Liver (tissue), 9 donors: Measurements from ENCODE around the gene LRRFIP1. TPM values are rescaled to one million over a fixed set of nuclear protein-coding genes. Genes with fewer than 3 reads are reported as not detected.

Source experiments
- DNase-seq: peaks from one replicate; pipeline ENCODE4 v3.0.0-alpha.2; 2017; ENCODE audit warnings: low spot score
- H3K27ac ChIP-seq, 2 donors: one replicate each; pipeline ENCODE4 v1.7.0; 2013; ENCODE audit warnings: inconsistent platforms in 2 of 2, low read length in 2 of 2, control low read depth in 1 of 2, low read depth in 1 of 2, mild to moderate bottlenecking in 1 of 2
- H3K27me3 ChIP-seq, 4 donors: one replicate each; pipeline versions ENCODE4 v1.6.1 to v1.7.0; 2013; ENCODE audit warnings: low read length in 3 of 4, inconsistent platforms in 1 of 4, mild to moderate bottlenecking in 1 of 4, moderate library complexity in 1 of 4; ENCODE audit not compliant: control insufficient read depth in 4 of 4, insufficient read depth in 4 of 4
- H3K36me3 ChIP-seq, 4 donors: one replicate each; pipeline versions ENCODE4 v1.6.1 to v1.7.0; 2013; ENCODE audit warnings: low read length in 3 of 4, mild to moderate bottlenecking in 3 of 4, low read depth in 1 of 4, moderate library complexity in 1 of 4; ENCODE audit not compliant: control insufficient read depth in 4 of 4, insufficient read depth in 3 of 4
- H3K4me1 ChIP-seq, 4 donors: one replicate each; pipeline versions ENCODE4 v1.6.1 to v1.7.0; 2013; ENCODE audit warnings: low read length in 3 of 4, mild to moderate bottlenecking in 3 of 4, moderate library complexity in 1 of 4; ENCODE audit not compliant: control insufficient read depth in 4 of 4, insufficient read depth in 4 of 4
- H3K4me3 ChIP-seq, 3 donors: one replicate each; pipeline versions ENCODE4 v1.6.1 to v1.7.0; 2013; ENCODE audit warnings: low read length in 3 of 3, control low read depth in 1 of 3, low read depth in 1 of 3, mild to moderate bottlenecking in 1 of 3
- H3K9ac ChIP-seq, 2 donors: one replicate each; pipeline ENCODE4 v1.7.0; 2013; ENCODE audit warnings: low read length in 2 of 2, mild to moderate bottlenecking in 2 of 2, moderate library complexity in 2 of 2, control low read depth in 1 of 2, low read depth in 1 of 2
- H3K9me3 ChIP-seq, 4 donors: one replicate each; pipeline versions ENCODE4 v1.6.1 to v1.7.0; 2013; ENCODE audit warnings: low read length in 3 of 4; ENCODE audit not compliant: control insufficient read depth in 4 of 4
- ATF3 ChIP-seq: IDR thresholded peaks from 2 replicates; pipeline ENCODE4 v1.6.1; 2016; ENCODE audit warnings: antibody characterized with exemption
- CTCF ChIP-seq: fragments of 150-350 bp; IDR thresholded peaks from 2 replicates; pipeline ENCODE4 v1.5.1; 2017; ENCODE audit warnings: improper control_type of control experiment, low read depth, low read length; ENCODE audit not compliant: missing input control
- EGR1 ChIP-seq, 2 donors: IDR thresholded peaks; 2 replicates each; pipeline ENCODE4 v1.6.1; 2016 to 2018; ENCODE audit warnings: antibody characterized with exemption in 2 of 2, low read depth in 2 of 2
- FOXA1 ChIP-seq: IDR thresholded peaks from 2 replicates; pipeline ENCODE4 v1.6.1; 2016; ENCODE audit warnings: antibody characterized with exemption
- FOXA2 ChIP-seq: IDR thresholded peaks from 2 replicates; pipeline ENCODE4 v1.6.1; 2016; ENCODE audit warnings: antibody characterized with exemption
- GABPA ChIP-seq, 2 donors: IDR thresholded peaks in 1 of 2; conservative IDR thresholded peaks in 1 of 2; 2 replicates each; pipeline ENCODE4 v1.6.1; 2016; ENCODE audit warnings: antibody characterized with exemption in 2 of 2, mild to moderate bottlenecking in 1 of 2, moderate library complexity in 1 of 2
- HNF4A ChIP-seq, 2 donors: conservative IDR thresholded peaks; 2 replicates each; pipeline ENCODE4 v1.6.1; 2016; ENCODE audit warnings: antibody characterized with exemption in 2 of 2, mild to moderate bottlenecking in 2 of 2
- HNF4G ChIP-seq: IDR thresholded peaks from 2 replicates; pipeline ENCODE4 v1.6.1; 2016; ENCODE audit warnings: antibody characterized with exemption
- JUND ChIP-seq, 2 donors: IDR thresholded peaks; 2 replicates each; pipeline ENCODE4 v1.6.1; 2016; ENCODE audit warnings: antibody characterized with exemption in 2 of 2
- MAX ChIP-seq: IDR thresholded peaks from 2 replicates; pipeline ENCODE4 v1.6.1; 2016; ENCODE audit warnings: antibody characterized with exemption
- NR2F2 ChIP-seq: IDR thresholded peaks from 2 replicates; pipeline ENCODE4 v1.6.1; 2016; ENCODE audit warnings: antibody characterized with exemption
- RAD21 ChIP-seq, 2 donors: IDR thresholded peaks; 2 replicates each; pipeline ENCODE4 v1.6.1; 2016; ENCODE audit warnings: antibody characterized with exemption in 2 of 2, mild to moderate bottlenecking in 2 of 2
- REST ChIP-seq: IDR thresholded peaks from 2 replicates; pipeline ENCODE4 v1.6.1; 2016; ENCODE audit warnings: antibody characterized with exemption, mild to moderate bottlenecking
- RXRA ChIP-seq, 2 donors: IDR thresholded peaks; 2 replicates each; pipeline ENCODE4 v1.6.1; 2017 to 2018; ENCODE audit warnings: antibody characterized with exemption in 2 of 2, mild to moderate bottlenecking in 1 of 2
- SP1 ChIP-seq: IDR thresholded peaks from 2 replicates; pipeline ENCODE4 v1.6.1; 2018; ENCODE audit warnings: antibody characterized with exemption, mild to moderate bottlenecking
- TAF1 ChIP-seq: conservative IDR thresholded peaks from 2 replicates; pipeline ENCODE4 v1.6.1; 2016; ENCODE audit warnings: antibody characterized with exemption, mild to moderate bottlenecking
- YY1 ChIP-seq: IDR thresholded peaks from 2 replicates; pipeline ENCODE4 v1.6.1; 2016; ENCODE audit warnings: antibody characterized with exemption, mild to moderate bottlenecking
- ZBTB33 ChIP-seq: IDR thresholded peaks from 2 replicates; pipeline ENCODE4 v1.6.1; 2016; ENCODE audit warnings: antibody characterized with exemption
- WGBS: extraction: QIAGEN DNeasy Blood & Tissue Kit; methylation state at CpG from one replicate; pipeline ENCODE4 v1.1.7; 2013; 5-methylcytosine and 5-hydroxymethylcytosine counted together
- polyA plus RNA-seq, 2 donors: library from polyadenylated mRNA; stranded (reverse) in 1 of 2; unstranded in 1 of 2; fragments of 200-250 nt in 1 of 2; fragments of >200 nt in 1 of 2; fragmentation: Nextera tagmentation in 1 of 2; extraction: Ambion mirVana in 1 of 2; gene quantifications; one replicate each; pipeline versions ENCODE4 v1.2.1 to v1.2.3, GENCODE V29; 2013 to 2015
- total RNA-seq, 2 donors: library from RNA; depleted of rRNA; stranded (reverse); fragments of >200 nt; gene quantifications; one replicate each; pipeline ENCODE4 v1.2.3, GENCODE V29; 2014
- donor health status: healthy.
- donor health status: healthy.
- donor health status: healthy.
- donor health status: healthy.
- donor health status: healthy.

The LRRFIP1 gene
- total and polyA plus RNA-seq, 4 donors, result 13.3 to 56.1 (median 39.1) TPM

GRCh38 chr2:237673130-237674001 lies 46.0 kb downstream of the LRRFIP1 start:
- Histone ChIP-seq H3K9me3 (no peaks in the 10 kb centered on the region), H3K4me3 (no peak overlapping the region), H3K36me3 (no peaks in the 10 kb centered on the region), H3K9ac (peak overlapping the region; percentile 30 to 75), H3K4me1 (peaks cover 8 to 48% (median 26%) of the 10 kb centered on the region in 4 donors), H3K27ac (peak overlapping the region; percentile 68 to 76), H3K27me3 (no peaks in the 10 kb centered on the region)
- no peak for DNase-seq
- TF ChIP-seq RAD21 (IDR thresholded peaks at IDR 0.05), result peak; percentile 88 to 92
- TF ChIP-seq CTCF, result peak; percentile 68
- TF ChIP-seq YY1, result no peak
- WGBS, result 59% methylated on average over 39 of the region's 39 CpGs

- peaks cover 8 to 44% (median 25%) of the 10 kb centered on the region in 4 donors for H3K4me1 ChIP-seq
- WGBS, result 19% methylated on average over 17 of the region's 17 CpGs
- no peaks in the 10 kb centered on the region for H3K9me3 ChIP-seq
- H3K27ac ChIP-seq, result peak overlapping the region; percentile 68 to 76
- no peaks in the 10 kb centered on the region for H3K36me3 ChIP-seq
- H3K4me3 ChIP-seq, result no peak overlapping the region
- H3K27me3 ChIP-seq, result no peaks in the 10 kb centered on the region
- H3K9ac ChIP-seq, result peak overlapping the region in 1 of 2 donors; percentile 36
- TF ChIP-seq RAD21 (IDR thresholded peaks at IDR 0.05), result peak; percentile 51 to 68
- TF ChIP-seq HNF4A (conservative IDR thresholded peaks at IDR 0.05), result peak; percentile 63 to 64
- peak; percentile 96 to 97 for TF ChIP-seq RXRA (IDR thresholded peaks at IDR 0.05)
- TF ChIP-seq REST, result no peak
- peak; percentile 74 for TF ChIP-seq SP1
- peak; percentile 20 for TF ChIP-seq TAF1
- peak in 1 of 2 donors; percentile 3 for TF ChIP-seq JUND (IDR thresholded peaks at IDR 0.05)
- TF ChIP-seq EGR1 (IDR thresholded peaks at IDR 0.05; ENCODE audit: low read depth in 2 of 2), result peak in 1 of 2 donors; percentile 57
- TF ChIP-seq MAX, result peak; percentile 100
- no peak for TF ChIP-seq ATF3
- TF ChIP-seq NR2F2, result peak; percentile 76
- TF ChIP-seq ZBTB33, result peak; percentile 38
- peak; percentile 28 for TF ChIP-seq CTCF
- TF ChIP-seq GABPA (IDR thresholded peaks at IDR 0.05 in 1 of 2, conservative IDR thresholded peaks at IDR 0.05 in 1 of 2), result peak in 1 of 2 donors; percentile 77
- TF ChIP-seq HNF4G, result peak; percentile 27
- TF ChIP-seq FOXA1, result no peak
- no peak for TF ChIP-seq FOXA2
- TF ChIP-seq YY1, result peak; percentile 61
- peak; percentile 66 for DNase-seq
Observed at GRCh38 chr2:237674731-237675276, 47.4 kb downstream of the LRRFIP1 start.
